Tibial nerve (tissue), 4 donors: ENCODE results near the gene IMPA2. TPM values are rescaled to one million over a fixed set of nuclear protein-coding genes. Genes with fewer than 3 reads are reported as not detected.

Source experiments
- DNase-seq, 2 donors: peaks; one replicate each; pipeline ENCODE4 v3.0.0-alpha.2; 2019; ENCODE audit warnings: low spot score in 2 of 2
- H3K27ac ChIP-seq, 4 donors: fragments of 200-600 bp; sonication (generic) in 3 of 4; one replicate each; pipeline ENCODE4 v1.5.1; 2017 to 2019; ENCODE audit warnings: mild to moderate bottlenecking in 1 of 4
- H3K27me3 ChIP-seq, 2 donors: fragments of 200-600 bp; sonication (generic) in 1 of 2; one replicate each; pipeline versions ENCODE4 v1.5.1 to v1.6.0; 2017 to 2019
- H3K36me3 ChIP-seq, 3 donors: fragments of 200-600 bp; sonication (generic); one replicate each; pipeline ENCODE4 v1.5.1; 2018 to 2019
- H3K4me1 ChIP-seq, 4 donors: fragments of 200-600 bp; sonication (generic) in 3 of 4; one replicate each; pipeline ENCODE4 v1.5.1; 2017 to 2019
- H3K4me3 ChIP-seq, 4 donors: fragments of 200-600 bp; sonication (generic) in 3 of 4; one replicate each; pipeline ENCODE4 v1.5.1; 2017 to 2019; ENCODE audit warnings: mild to moderate bottlenecking in 1 of 4, moderate library complexity in 1 of 4
- H3K9me3 ChIP-seq, 4 donors: fragments of 200-600 bp; sonication (generic) in 3 of 4; one replicate each; pipeline ENCODE4 v1.5.1; 2017 to 2019
- EP300 ChIP-seq, 2 donors: sonication (generic); formaldehyde crosslinking; IDR thresholded peaks; one replicate each; pipeline ENCODE4 v1.6.1; 2017; ENCODE audit warnings: antibody characterized with exemption in 2 of 2, mild to moderate bottlenecking in 1 of 2
- POLR2A ChIP-seq, 2 donors: fragments of 450-650 bp; IDR thresholded peaks; one replicate each; pipeline ENCODE4 v1.6.1; 2017; ENCODE audit warnings: antibody characterized with exemption in 2 of 2, mild to moderate bottlenecking in 2 of 2, moderate library complexity in 2 of 2
- WGBS, 2 donors: methylation state at CpG; one replicate each; pipeline ENCODE4 v1.1.5; 2018; 5-methylcytosine and 5-hydroxymethylcytosine counted together
- total RNA-seq, 4 donors: library from RNA; depleted of rRNA; stranded (reverse); fragments of >200 nt; gene quantifications; one replicate each; pipeline ENCODE4 v1.1.0, GENCODE V29; 2016
- TF ChIP-seq, protein P1 (sequence below), 5 experiments: fragments of 200-600 bp in 3 of 5; fragments of 450-650 bp in 2 of 5; sonication (generic) in 3 of 5; IDR thresholded peaks; one replicate each; pipeline ENCODE4 v1.5.1; 2016 to 2019; ENCODE audit warnings: antibody characterized with exemption in 5 of 5, mild to moderate bottlenecking in 3 of 5, moderate library complexity in 2 of 5

The IMPA2 gene
- total RNA-seq, 4 donors from 2014 or later = 12.7 to 62.4 (median 36.2) TPM

DNA sequence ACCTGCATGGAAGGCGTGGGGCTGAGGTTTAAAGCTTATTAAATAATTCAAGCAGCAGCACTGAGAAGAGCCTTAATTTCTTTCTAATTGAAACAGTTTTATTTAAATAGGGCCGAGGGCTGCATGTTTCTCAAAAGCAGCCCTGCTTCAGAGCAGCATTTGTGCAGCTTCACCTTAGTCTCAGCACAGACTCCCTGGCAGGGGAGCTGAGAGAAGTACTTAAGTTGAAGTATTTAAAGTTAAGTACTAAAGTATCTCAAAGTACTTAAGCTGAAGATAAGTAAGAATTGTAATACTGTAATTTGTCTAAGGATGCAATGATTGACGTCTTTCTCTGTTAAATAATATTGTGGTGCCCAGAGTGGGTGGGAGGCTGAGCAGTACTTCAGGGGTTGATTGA lies 31.4 kb downstream of the IMPA2 start:
- H3K9me3 ChIP-seq = no peaks in the 10 kb centered on the region
- WGBS, 2 donors = 58 to 61% methylated on average over 3 of the region's 3 CpGs
- DNase-seq = no peak
- peaks cover 0 to 54% (median 0%) of the 10 kb centered on the region in 3 donors for H3K36me3 ChIP-seq
- peaks cover 0 to 58% (median 16%) of the 10 kb centered on the region in 4 donors for H3K4me1 ChIP-seq
- no peak overlapping the region for H3K4me3 ChIP-seq
- H3K27ac ChIP-seq = peak overlapping the region in 1 of 4 donors; percentile 8
- H3K27me3 ChIP-seq = no peaks in the 10 kb centered on the region
- no peak for TF ChIP-seq POLR2A (IDR thresholded peaks at IDR 0.05)
- TF ChIP-seq, protein P1, sequence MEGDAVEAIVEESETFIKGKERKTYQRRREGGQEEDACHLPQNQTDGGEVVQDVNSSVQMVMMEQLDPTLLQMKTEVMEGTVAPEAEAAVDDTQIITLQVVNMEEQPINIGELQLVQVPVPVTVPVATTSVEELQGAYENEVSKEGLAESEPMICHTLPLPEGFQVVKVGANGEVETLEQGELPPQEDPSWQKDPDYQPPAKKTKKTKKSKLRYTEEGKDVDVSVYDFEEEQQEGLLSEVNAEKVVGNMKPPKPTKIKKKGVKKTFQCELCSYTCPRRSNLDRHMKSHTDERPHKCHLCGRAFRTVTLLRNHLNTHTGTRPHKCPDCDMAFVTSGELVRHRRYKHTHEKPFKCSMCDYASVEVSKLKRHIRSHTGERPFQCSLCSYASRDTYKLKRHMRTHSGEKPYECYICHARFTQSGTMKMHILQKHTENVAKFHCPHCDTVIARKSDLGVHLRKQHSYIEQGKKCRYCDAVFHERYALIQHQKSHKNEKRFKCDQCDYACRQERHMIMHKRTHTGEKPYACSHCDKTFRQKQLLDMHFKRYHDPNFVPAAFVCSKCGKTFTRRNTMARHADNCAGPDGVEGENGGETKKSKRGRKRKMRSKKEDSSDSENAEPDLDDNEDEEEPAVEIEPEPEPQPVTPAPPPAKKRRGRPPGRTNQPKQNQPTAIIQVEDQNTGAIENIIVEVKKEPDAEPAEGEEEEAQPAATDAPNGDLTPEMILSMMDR (IDR thresholded peaks at IDR 0.05) = no peak
- no peak for TF ChIP-seq EP300 (IDR thresholded peaks at IDR 0.05)

DNA sequence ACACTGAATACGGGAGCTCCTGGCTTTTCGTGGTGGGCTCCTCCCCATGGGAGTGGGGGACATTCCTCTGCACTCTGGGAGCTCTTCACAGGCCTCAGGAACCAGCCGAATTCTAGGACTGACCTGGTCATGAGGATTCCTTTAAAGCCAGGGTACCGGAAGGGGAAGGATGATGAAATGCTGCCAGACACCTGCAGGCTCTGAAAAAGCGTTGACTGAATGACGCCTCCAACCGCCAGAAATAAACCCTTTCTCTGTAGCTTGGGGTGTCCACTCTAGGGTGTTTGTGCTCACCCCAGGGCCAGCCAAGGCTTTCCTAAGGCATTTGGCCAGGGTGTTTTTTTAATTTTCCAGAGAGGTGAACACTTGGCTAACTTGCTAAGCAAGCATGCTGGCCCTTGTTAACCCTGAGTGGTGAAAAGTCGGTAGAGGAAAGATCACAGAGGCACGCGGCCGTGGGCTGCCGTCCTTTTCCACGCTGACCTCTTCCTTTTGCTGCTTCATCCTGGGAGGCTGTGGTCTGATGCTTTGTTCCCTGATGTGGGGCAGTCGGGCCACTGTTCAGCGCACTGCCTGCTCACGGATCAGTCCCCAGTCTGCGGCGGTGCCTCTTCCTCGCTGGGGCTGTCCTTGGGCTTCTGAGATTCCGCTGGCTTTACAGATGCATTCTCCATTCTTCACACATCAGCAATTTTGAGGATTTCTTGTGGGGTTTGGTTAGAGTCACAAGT lies 32.0 kb downstream of the IMPA2 start:
- peaks cover 0 to 58% (median 16%) of the 10 kb centered on the region in 4 donors for H3K4me1 ChIP-seq
- DNase-seq = no peak
- H3K36me3 ChIP-seq = peaks cover 0 to 50% (median 0%) of the 10 kb centered on the region in 3 donors
- no peak overlapping the region for H3K4me3 ChIP-seq
- no peaks in the 10 kb centered on the region for H3K27me3 ChIP-seq
- whole genome bisulfite sequencing, 2 donors = 73 to 79% methylated on average over 20 of the region's 20 CpGs
- no peaks in the 10 kb centered on the region for H3K9me3 ChIP-seq
- TF ChIP-seq, protein P1 (IDR thresholded peaks at IDR 0.05) = no peak
- no peak for TF ChIP-seq EP300 (IDR thresholded peaks at IDR 0.05)
- TF ChIP-seq POLR2A (IDR thresholded peaks at IDR 0.05) = no peak
- H3K27ac ChIP-seq = peak overlapping the region in 1 of 4 donors; percentile 1

DNA sequence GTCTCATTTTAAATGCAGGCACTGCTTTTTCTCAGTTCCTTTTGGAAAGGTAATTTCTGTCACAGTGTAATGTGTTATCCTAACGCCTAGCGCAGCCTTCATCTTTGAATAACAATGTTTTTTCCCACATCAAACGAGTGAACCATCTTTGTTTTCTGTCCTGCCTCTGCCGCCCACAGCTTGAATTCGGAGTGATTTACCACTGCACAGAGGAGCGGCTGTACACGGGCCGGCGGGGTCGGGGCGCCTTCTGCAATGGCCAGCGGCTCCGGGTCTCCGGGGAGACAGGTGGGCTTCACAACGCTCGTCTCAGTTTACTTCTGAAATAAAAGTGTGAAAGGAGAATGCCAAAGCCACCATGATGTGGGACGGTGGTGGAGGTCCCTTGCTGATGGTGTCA lies 32.8 kb downstream of the IMPA2 start:
- 65 to 79% methylated on average over 17 of the region's 17 CpGs for WGBS, 2 donors
- peaks cover 0 to 43% (median 0%) of the 10 kb centered on the region in 3 donors for H3K36me3 ChIP-seq
- peak overlapping the region in 1 of 4 donors; percentile 1 for H3K27ac ChIP-seq
- H3K4me3 ChIP-seq = no peak overlapping the region
- no peaks in the 10 kb centered on the region for H3K9me3 ChIP-seq
- no peaks in the 10 kb centered on the region for H3K27me3 ChIP-seq
- DNase-seq = no peak
- H3K4me1 ChIP-seq = peaks cover 0 to 58% (median 16%) of the 10 kb centered on the region in 4 donors
- TF ChIP-seq EP300 (IDR thresholded peaks at IDR 0.05) (no peak), POLR2A (IDR thresholded peaks at IDR 0.05) (no peak)
- TF ChIP-seq, protein P1 (IDR thresholded peaks at IDR 0.05) = no peak

DNA sequence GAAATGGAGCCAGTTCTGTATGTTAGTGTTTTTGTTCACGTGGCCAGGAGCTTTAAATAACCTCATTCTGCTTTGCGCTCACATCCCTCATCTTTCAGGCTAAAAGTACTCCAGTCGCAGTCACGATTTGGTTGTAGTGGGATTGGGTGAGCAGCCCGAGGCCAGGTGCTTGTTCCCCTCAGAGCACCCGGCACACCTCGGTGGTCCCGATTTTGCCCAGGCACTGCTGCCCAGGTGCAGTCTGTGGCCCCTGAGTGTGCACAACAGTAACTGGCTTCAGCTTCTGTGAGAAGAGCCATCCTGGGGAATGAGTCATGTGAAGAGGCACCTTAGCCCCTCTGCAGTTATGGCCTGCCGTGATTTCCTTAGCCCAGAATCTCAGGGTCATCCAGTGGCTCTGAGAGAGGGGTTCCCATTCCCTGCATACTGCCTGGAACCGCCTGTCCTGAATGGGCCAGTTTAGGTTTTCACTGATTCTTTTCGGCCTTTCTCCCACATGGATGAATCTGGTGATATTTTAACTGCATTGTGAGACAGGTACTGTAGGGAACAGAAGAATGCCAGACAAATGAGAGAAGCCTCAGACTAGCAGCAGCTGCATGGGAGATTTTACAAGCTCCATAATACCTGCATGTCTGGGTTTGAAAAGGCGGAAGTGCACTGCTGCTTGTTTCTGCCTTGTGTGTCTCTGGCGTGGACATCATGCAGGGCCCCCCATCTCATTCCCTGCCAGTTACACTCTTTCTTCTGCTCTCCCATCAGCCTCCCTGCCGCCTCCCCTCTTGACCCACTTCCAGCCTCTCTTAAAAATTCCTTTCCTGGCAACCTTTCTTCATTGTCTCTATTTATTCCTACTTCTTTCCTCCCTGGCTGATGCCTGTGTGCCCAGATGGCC lies 33.5 kb downstream of the IMPA2 start:
- Histone ChIP-seq H3K9me3 (no peaks in the 10 kb centered on the region), H3K4me1 (peaks cover 0 to 61% (median 16%) of the 10 kb centered on the region in 4 donors), H3K27ac (peak overlapping the region in 3 of 4 donors; percentile 64 to 72 (median 69)), H3K36me3 (peaks cover 0 to 38% (median 0%) of the 10 kb centered on the region in 3 donors), H3K27me3 (no peaks in the 10 kb centered on the region), H3K4me3 (no peak overlapping the region)
- WGBS, 2 donors = 83 to 92% methylated on average over 14 of the region's 14 CpGs
- TF ChIP-seq, protein P1 (IDR thresholded peaks at IDR 0.05) = no peak
- TF ChIP-seq EP300 (IDR thresholded peaks at IDR 0.05) (no peak), POLR2A (IDR thresholded peaks at IDR 0.05) (no peak)
- DNase-seq = no peak
